CD4-positive, alpha-beta memory T cell (primary cell): ENCODE results near the gene KIF13A. TPM values are rescaled to one million over a fixed set of nuclear protein-coding genes. Genes with fewer than 3 reads are reported as not detected.
"Not testable (repeated sequence)": the region's sequence is repeated elsewhere in the genome, so short reads cannot be mapped to it uniquely, and the experiment has no call there.

Experiments used
- CTCF ChIA-PET: fragments of 350-600 bp; sonication (Branson Sonifier 250); formaldehyde crosslinking; loops from one replicate; lab custom pipeline; 2021; ENCODE audit warnings: inconsistent platforms; ENCODE audit not compliant: partially characterized antibody; lab: Charles Lee
- POLR2A ChIA-PET: fragments of 350-600 bp; sonication (Branson Sonifier 250); formaldehyde crosslinking; loops from one replicate; lab custom pipeline; 2021; ENCODE audit not compliant: partially characterized antibody; lab: Charles Lee
- DNase-seq, 5 donors: peaks; one replicate each; pipeline versions ENCODE4 v3.0.0 to v3.0.0-alpha.2; 2020 to 2022; ENCODE audit warnings: mixed read lengths in 1 of 5
- H3K27ac ChIP-seq: one replicate; pipeline ENCODE4 v1.7.0; 2013; ENCODE audit warnings: low read depth, low read length
- H3K27me3 ChIP-seq: 2 replicates; pipeline ENCODE4 v1.7.0; 2013; ENCODE audit warnings: mild to moderate bottlenecking, low read length, moderate library complexity; ENCODE audit not compliant: insufficient read depth
- H3K36me3 ChIP-seq: 2 replicates; pipeline ENCODE4 v1.7.0; 2013; ENCODE audit warnings: mild to moderate bottlenecking, low read length, moderate library complexity; ENCODE audit not compliant: insufficient read depth
- H3K4me1 ChIP-seq: 2 replicates; pipeline ENCODE4 v1.7.0; 2013; ENCODE audit warnings: mild to moderate bottlenecking, low read length, moderate library complexity; ENCODE audit not compliant: insufficient read depth
- H3K4me3 ChIP-seq, 2 donors: one replicate each; pipeline ENCODE4 v1.7.0; 2013; ENCODE audit warnings: low read length in 2 of 2, mild to moderate bottlenecking in 1 of 2
- H3K9me3 ChIP-seq, 2 donors: one replicate each; pipeline ENCODE4 v1.7.0; 2013; ENCODE audit warnings: low read length in 2 of 2, control low read depth in 1 of 2; ENCODE audit not compliant: control insufficient read depth in 1 of 2
- H3K27ac Mint-ChIP-seq, 7 donors: one replicate each; pipeline ENCODE4 v1.8.0; 2020 to 2021; ENCODE audit warnings: mixed read lengths in 7 of 7, mild to moderate bottlenecking in 6 of 7, inconsistent platforms in 3 of 7, moderate library complexity in 3 of 7
- H3K27me3 Mint-ChIP-seq, 2 donors: one replicate each; pipeline ENCODE4 v1.8.0; 2020 to 2021; ENCODE audit warnings: mixed read lengths in 2 of 2
- H3K36me3 Mint-ChIP-seq, 2 donors: one replicate each; pipeline ENCODE4 v1.8.0; 2020 to 2021; ENCODE audit warnings: mixed read lengths in 2 of 2, inconsistent platforms in 1 of 2, mild to moderate bottlenecking in 1 of 2
- H3K4me1 Mint-ChIP-seq, 4 donors: one replicate each; pipeline ENCODE4 v1.8.0; 2020 to 2021; ENCODE audit warnings: mixed read lengths in 4 of 4, mild to moderate bottlenecking in 1 of 4
- H3K4me3 Mint-ChIP-seq, 8 donors: one replicate each; pipeline ENCODE4 v1.8.0; 2020 to 2021; ENCODE audit warnings: mixed read lengths in 8 of 8, mild to moderate bottlenecking in 7 of 8, moderate library complexity in 6 of 8, inconsistent platforms in 3 of 8
- H3K9me3 Mint-ChIP-seq, 8 donors: one replicate each; pipeline ENCODE4 v1.8.0; 2020 to 2021; ENCODE audit warnings: mixed read lengths in 8 of 8, mild to moderate bottlenecking in 5 of 8, inconsistent platforms in 3 of 8, moderate library complexity in 1 of 8
- intact Hi-C: fragments of 100-400 bp; cut with micrococcal nuclease; formaldehyde crosslinking; loops from one replicate; pipeline ENCODE4 v1.15.1; 2023
- polyA plus RNA-seq, 2 donors: library from polyadenylated mRNA; unstranded; fragments of 300-500 nt; fragmentation: Illumina TruSeq; gene quantifications; one replicate each; pipeline ENCODE4 v1.2.3, GENCODE V29; 2021
- total RNA-seq, 2 experiments: library from RNA; stranded (reverse); gene quantifications; one replicate each; pipeline ENCODE4 v1.2.3, GENCODE V29; 2021

KIF13A gene
- total and polyA plus RNA-seq, 4 experiments from 2014 or later, result 0.61 to 1.7 (median 1.5) TPM; not detected in 1

DNA sequence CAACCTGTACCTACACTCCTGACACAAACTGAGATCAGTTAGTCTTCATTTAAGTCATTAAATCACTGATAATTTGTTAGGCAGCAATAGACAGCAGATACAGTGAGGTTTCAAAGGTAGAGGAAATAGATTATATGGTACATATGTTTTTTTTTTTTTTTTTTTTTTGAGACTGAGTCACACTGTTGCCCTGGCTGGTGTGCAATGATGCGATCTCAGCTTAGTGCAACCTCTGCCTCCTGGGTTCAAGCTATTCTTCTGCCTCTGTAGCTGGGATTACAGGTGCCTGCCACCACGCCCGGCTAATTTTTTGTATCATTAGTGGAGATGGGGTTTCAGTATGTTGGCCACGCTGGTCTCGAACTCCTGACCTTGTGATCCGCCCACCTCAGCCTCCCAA is 38.2 kb upstream of the KIF13A start:
- CTCF ChIA-PET, result no interaction called here
- H3K36me3 ChIP-seq, result no peaks in the 10 kb centered on the region
- POLR2A ChIA-PET, result no interaction called here
- Mint-ChIP-seq H3K9me3 (no peaks in the 10 kb centered on the region), H3K27me3 (peaks cover 5% of the 10 kb centered on the region in 2 donors), H3K36me3 (no peaks in the 10 kb centered on the region), H3K4me1 (no peaks in the 10 kb centered on the region), H3K27ac (no peak overlapping the region), H3K4me3 (no peak overlapping the region)
- H3K27me3 ChIP-seq, result no peaks in the 10 kb centered on the region
- DNase-seq, result no peak
- H3K4me3 ChIP-seq, result no peak overlapping the region
- no peaks in the 10 kb centered on the region for H3K9me3 ChIP-seq
- no peaks in the 10 kb centered on the region for H3K4me1 ChIP-seq
- intact Hi-C loops, result no loop called here
- H3K27ac ChIP-seq, result no peak overlapping the region

DNA sequence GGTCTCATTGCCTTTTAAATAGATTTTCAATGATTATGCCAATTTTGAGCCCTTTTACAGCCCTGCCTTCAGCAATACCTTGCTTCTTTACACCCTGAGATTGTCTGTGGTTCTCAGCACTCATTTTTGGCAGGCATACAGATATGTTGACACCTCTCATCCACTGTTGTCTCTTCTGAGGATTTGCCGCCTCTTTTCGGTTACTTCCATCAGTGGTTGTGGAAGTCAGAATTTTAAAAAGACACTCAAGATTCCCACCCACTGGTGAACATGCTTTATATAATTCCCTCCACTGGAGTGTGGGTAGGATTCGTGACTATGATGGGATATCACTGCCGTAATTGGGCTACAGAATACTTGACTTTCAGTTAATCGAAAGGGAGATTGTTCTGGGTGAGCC is 37.4 kb upstream of the KIF13A start:
- Histone ChIP-seq H3K27me3 (no peaks in the 10 kb centered on the region), H3K36me3 (no peaks in the 10 kb centered on the region), H3K4me1 (no peaks in the 10 kb centered on the region), H3K9me3 (no peaks in the 10 kb centered on the region), H3K4me3 (no peak overlapping the region), H3K27ac (no peak overlapping the region)
- Mint-ChIP-seq H3K27ac (no peak overlapping the region), H3K9me3 (no peaks in the 10 kb centered on the region), H3K36me3 (no peaks in the 10 kb centered on the region), H3K4me3 (no peak overlapping the region), H3K27me3 (peaks cover 3 to 5% of the 10 kb centered on the region in 2 donors), H3K4me1 (no peaks in the 10 kb centered on the region)
- CTCF ChIA-PET, result no interaction called here
- POLR2A ChIA-PET, result no interaction called here
- DNase-seq, result no peak
- intact Hi-C loops, result no loop called here

DNA sequence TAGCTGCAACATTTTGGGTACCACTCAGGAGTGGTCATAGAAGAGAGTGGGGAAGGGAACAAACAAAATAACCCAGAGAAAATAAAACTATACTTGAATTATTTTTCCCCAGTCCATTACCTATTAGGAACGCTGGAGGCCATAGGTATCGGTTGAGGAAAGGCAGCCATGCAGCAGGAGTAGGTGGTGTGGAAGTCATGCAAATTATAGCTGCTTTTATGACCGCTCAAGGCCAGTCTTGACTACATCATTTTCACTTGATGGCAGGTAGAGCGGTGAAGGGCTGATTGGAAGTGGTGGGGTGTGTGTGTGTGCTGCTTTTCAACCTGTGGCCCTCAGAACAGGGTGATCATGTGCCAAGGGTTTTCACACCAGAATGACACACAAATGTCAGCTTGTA is 36.5 kb upstream of the KIF13A start:
- POLR2A ChIA-PET, result no interaction called here
- Mint-ChIP-seq H3K36me3 (no peaks in the 10 kb centered on the region), H3K27me3 (peaks cover 3 to 5% of the 10 kb centered on the region in 2 donors), H3K4me1 (no peaks in the 10 kb centered on the region), H3K27ac (no peak overlapping the region), H3K9me3 (no peaks in the 10 kb centered on the region), H3K4me3 (no peak overlapping the region)
- H3K4me1 ChIP-seq, result no peaks in the 10 kb centered on the region
- no peak overlapping the region for H3K27ac ChIP-seq
- no peaks in the 10 kb centered on the region for H3K27me3 ChIP-seq
- no peak for DNase-seq
- CTCF ChIA-PET, result interaction anchor here (0.5 kb wide), 1 partner anchor 522 kb away, joined by 4 read pairs; no protein-coding TSS in a partner anchor
- H3K9me3 ChIP-seq, result no peaks in the 10 kb centered on the region
- H3K36me3 ChIP-seq, result no peaks in the 10 kb centered on the region
- no peak overlapping the region for H3K4me3 ChIP-seq
- intact Hi-C loops, result no loop called here

DNA sequence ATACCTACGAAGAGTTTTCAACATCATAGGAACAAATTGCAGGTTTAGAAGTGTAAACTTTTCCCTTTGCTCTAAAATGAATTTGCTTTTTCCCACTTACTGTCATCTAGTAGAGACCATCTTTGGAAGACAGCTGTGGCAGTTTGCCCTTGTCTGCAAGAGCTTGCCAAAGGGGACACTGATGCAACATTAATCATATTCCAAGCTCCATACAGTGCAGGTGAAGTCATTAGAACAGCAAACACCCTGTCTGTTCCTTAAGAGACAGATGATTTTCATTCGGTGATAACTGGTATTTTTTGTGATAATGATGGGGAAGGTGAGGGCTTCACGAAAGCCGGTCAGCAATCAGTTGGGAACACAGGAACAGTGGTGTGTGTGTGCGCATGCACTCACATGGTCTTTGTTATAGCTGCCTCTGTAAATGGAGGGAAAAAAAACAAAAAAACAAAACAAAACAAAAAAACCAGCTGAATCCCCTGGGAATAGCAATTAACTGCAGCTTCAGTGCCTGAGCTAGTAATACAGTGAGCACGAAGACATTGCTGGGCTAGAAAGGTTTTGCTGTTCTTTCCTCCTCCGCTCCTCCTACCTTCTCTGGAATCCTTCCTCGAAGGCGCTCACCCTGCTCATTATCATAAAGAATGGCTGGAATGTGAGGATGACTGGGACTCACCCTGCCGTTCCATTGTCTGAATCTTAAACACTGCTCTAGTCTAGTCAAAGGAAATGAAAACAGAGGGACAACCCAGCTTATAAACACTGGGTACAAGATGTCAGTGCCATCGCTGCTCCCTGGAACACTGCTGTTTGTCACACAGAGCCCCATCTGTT is 35.2 kb upstream of the KIF13A start:
- Histone ChIP-seq H3K27me3 (no peaks in the 10 kb centered on the region), H3K9me3 (no peaks in the 10 kb centered on the region), H3K27ac (no peak overlapping the region), H3K4me1 (no peaks in the 10 kb centered on the region), H3K36me3 (no peaks in the 10 kb centered on the region), H3K4me3 (no peak overlapping the region)
- intact Hi-C loops, result no loop called here
- Mint-ChIP-seq H3K4me1 (no peaks in the 10 kb centered on the region), H3K27ac (no peak overlapping the region), H3K27me3 (peaks cover 3 to 4% of the 10 kb centered on the region in 2 donors), H3K4me3 (no peak overlapping the region), H3K9me3 (peaks cover 0 to 2% (median 0%) of the 10 kb centered on the region in 8 donors), H3K36me3 (no peaks in the 10 kb centered on the region)
- ChIA-PET POLR2A (no interaction called here), CTCF (no interaction called here)
- no peak for DNase-seq

DNA sequence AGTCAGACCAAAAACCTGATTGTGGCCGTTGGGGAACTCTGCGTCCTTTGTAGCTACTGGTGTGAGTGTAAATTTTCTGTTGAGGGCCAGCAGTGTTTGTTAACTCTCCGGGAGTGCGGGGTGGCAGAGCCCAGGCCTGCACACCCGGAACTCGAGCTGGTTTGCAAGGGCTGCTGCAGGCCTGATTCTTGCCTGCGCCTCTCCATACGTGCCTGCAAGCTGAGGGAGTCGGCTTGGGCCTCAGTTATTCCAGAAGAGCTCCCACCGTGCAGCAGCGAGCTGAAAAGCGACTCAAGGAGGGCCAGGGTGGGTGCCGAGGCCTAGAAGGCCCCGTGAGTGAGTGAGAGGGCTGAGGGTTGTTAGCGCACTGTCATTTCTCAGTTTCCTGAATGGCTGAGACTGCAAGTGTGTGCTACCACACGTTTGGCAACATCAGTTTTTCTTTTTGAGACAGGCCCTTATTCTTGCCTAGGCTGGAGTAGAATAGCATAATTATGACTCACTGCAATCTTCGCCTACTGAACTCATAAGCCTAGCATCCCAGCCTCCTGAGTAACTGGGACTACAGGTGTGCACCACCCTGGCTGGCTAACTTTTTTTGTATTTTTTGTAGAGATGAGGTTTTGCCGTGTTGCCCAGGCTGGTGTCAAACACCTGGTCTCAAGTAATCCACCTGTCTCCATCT is 33.9 kb upstream of the KIF13A start:
- peaks cover 0 to 2% (median 0%) of the 10 kb centered on the region in 8 donors for H3K9me3 Mint-ChIP-seq
- ChIA-PET CTCF (no interaction called here), POLR2A (no interaction called here)

DNA sequence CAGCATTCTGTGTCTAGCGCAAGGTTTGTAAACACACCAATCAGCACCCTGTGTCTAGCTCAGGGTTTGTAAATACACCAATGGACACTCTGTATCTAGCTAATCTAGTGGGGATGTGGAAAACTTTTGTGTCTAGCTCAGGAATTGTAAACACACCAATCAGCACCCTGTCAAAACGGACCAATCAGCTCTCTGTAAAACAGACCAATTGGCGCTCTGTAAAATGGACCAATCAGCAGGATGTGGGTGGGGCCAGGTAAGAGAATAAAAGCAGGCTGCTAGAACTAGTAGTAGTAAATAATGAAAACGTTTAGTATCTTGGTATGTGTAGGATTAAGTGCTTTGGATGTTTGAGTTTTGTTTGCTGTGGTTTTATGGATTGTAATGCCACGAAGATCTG is 33.1 kb upstream of the KIF13A start:
- H3K27me3 ChIP-seq, H3K27me3 Mint-ChIP-seq, H3K27ac Mint-ChIP-seq, intact Hi-C loops, H3K4me1 ChIP-seq, H3K9me3 ChIP-seq, H3K4me3 Mint-ChIP-seq, H3K4me1 Mint-ChIP-seq, H3K36me3 ChIP-seq, H3K27ac ChIP-seq, DNase-seq, H3K9me3 Mint-ChIP-seq, POLR2A ChIA-PET, H3K4me3 ChIP-seq, H3K36me3 Mint-ChIP-seq: not testable (repeated sequence)
- CTCF ChIA-PET, result interaction anchor here (0.6 kb wide), 1 partner anchor 24 kb away, joined by 3 read pairs; no protein-coding TSS in a partner anchor

More for the DNA sequence above, 33.9 kb upstream of the KIF13A start:
- Mint-ChIP-seq H3K4me3 (no peak overlapping the region), H3K4me1 (no peaks in the 10 kb centered on the region), H3K36me3 (no peaks in the 10 kb centered on the region), H3K27ac (no peak overlapping the region), H3K27me3 (peaks cover 2 to 4% of the 10 kb centered on the region in 2 donors)
- intact Hi-C loops, result no loop called here
- Histone ChIP-seq H3K4me3 (no peak overlapping the region), H3K36me3 (no peaks in the 10 kb centered on the region), H3K27ac (no peak overlapping the region), H3K27me3 (no peaks in the 10 kb centered on the region), H3K9me3 (no peaks in the 10 kb centered on the region), H3K4me1 (no peaks in the 10 kb centered on the region)
- DNase-seq, result no peak
